ENCODE results near the gene TRMT1.
"Not testable (repeated sequence)": the region's sequence is repeated elsewhere in the genome, so short reads cannot be mapped to it uniquely, and the experiment has no call there.

TRMT1 gene

GRCh38 chr19:13150187-13150930 is 33.8 kb upstream of the TRMT1 start, which contains the start of the genes IER2 and STX10:
TSS of gene IER2 (plus strand) at chr19:13150411. CDS start at chr19:13153187, 2,776 bp downstream.
TSS of gene STX10 (minus strand) at chr19:13150375. CDS start at chr19:13150173, 202 bp downstream.
- ATAC-seq, result peak; percentile 57 to 62

- ATAC-seq, result peak; percentile 0
Observed at GRCh38 chr19:13149628-13150186, 33.2 kb upstream of the TRMT1 start.

- ATAC-seq, result not testable (repeated sequence)
Observed at GRCh38 chr19:13149173-13149627, 32.7 kb upstream of the TRMT1 start.

GRCh38 chr19:13146763-13147563 is 30.4 kb upstream of the TRMT1 start:
- ATAC-seq, result no peak

- ATAC-seq, result no peak
Observed at GRCh38 chr19:13139633-13140311, 23.2 kb upstream of the TRMT1 start.

GRCh38 chr19:13138916-13139198 is 22.3 kb upstream of the TRMT1 start:
- no peak for ATAC-seq

- ATAC-seq, result no peak
Observed at GRCh38 chr19:13138171-13138915, 21.8 kb upstream of the TRMT1 start.

GRCh38 chr19:13137290-13137794 is 20.8 kb upstream of the TRMT1 start:
- no peak for ATAC-seq

GRCh38 chr19:13135068-13136062 is 18.8 kb upstream of the TRMT1 start:
- ATAC-seq, result no peak

- ATAC-seq, result no peak
Observed at GRCh38 chr19:13134626-13135025, 18.1 kb upstream of the TRMT1 start.

- no peak for ATAC-seq
Observed at GRCh38 chr19:13133241-13133870, 16.8 kb upstream of the TRMT1 start.

- ATAC-seq, result peak; percentile 96 to 98
Observed at GRCh38 chr19:13132471-13133180, 16.1 kb upstream of the TRMT1 start.

- ATAC-seq, result no peak
Observed at GRCh38 chr19:13130886-13131490, 14.4 kb upstream of the TRMT1 start.

- ATAC-seq, result no peak
Observed at GRCh38 chr19:13129384-13129783, 12.8 kb upstream of the TRMT1 start.

- ATAC-seq, result no peak
Observed at GRCh38 chr19:13128583-13128982, 12.0 kb upstream of the TRMT1 start.

GRCh38 chr19:13127811-13128575 is 11.5 kb upstream of the TRMT1 start:
- no peak for ATAC-seq

- ATAC-seq, result no peak
Observed at GRCh38 chr19:13127051-13127450, 10.5 kb upstream of the TRMT1 start.
